IMR-90 (cell line): ENCODE data around the gene CABP1.

ENCODE experiments used
- CTCF ChIP-seq: conservative IDR thresholded peaks from 2 replicates; pipeline ENCODE4 v1.5.1; 2012; ENCODE audit warnings: mild to moderate bottlenecking, low read depth, low read length, improper control_type of control experiment
- POLR2A ChIP-seq: IDR thresholded peaks from 2 replicates; pipeline ENCODE4 v1.6.1; 2012; ENCODE audit warnings: mild to moderate bottlenecking, low read depth, low read length
- RAD21 ChIP-seq: IDR thresholded peaks from 2 replicates; pipeline ENCODE4 v1.6.1; 2012; ENCODE audit warnings: low read length, improper control_type of control experiment
- RCOR1 ChIP-seq: IDR thresholded peaks from 2 replicates; pipeline ENCODE4 v1.6.1; 2012; ENCODE audit warnings: mild to moderate bottlenecking, low read length, improper control_type of control experiment; ENCODE audit not compliant: insufficient replicate concordance
- RFX5 ChIP-seq: IDR thresholded peaks from 2 replicates; pipeline ENCODE4 v1.8.0; 2012; ENCODE audit warnings: low read depth, mild to moderate bottlenecking, low read length, moderate library complexity

DNA sequence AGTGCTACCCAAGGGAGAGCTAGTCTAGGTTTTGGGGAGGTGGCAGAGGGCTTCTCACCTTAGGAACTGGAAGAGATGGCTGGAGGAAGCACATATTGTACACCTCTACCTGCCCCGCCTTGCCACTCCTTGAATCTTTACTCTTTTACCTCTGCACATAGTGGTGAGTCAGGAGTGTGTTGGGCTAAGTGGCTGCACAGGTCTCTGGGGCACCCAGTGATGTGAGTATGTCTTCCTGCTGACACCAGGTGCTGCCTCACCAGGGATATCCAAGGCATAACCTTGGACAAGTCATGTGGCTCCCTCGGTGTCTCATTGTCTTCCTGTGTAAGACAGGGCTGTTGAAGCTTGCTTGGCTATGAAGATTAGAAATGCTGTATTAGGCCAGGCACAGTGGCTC, 19.8 kb upstream of the CABP1 start:
- TF ChIP-seq RAD21 (no peak), CTCF (no peak), POLR2A (no peak), RCOR1 (no peak), RFX5 (no peak)
